NT2/D1 (cell line): Measurements from ENCODE around the gene VAT1.
"Not testable (repeated sequence)": the region's sequence is repeated elsewhere in the genome, so short reads cannot be mapped to it uniquely, and the experiment has no call there.

ENCODE experiments used
- YY1 ChIP-seq: IDR thresholded peaks from 2 replicates; pipeline ENCODE4 v1.6.1; 2011; ENCODE audit not compliant: insufficient read length, insufficient read depth
- ZNF274 ChIP-seq: IDR thresholded peaks from 2 replicates; pipeline ENCODE4 v1.6.1; 2011; ENCODE audit warnings: mild to moderate bottlenecking, low read depth, low read length

DNA sequence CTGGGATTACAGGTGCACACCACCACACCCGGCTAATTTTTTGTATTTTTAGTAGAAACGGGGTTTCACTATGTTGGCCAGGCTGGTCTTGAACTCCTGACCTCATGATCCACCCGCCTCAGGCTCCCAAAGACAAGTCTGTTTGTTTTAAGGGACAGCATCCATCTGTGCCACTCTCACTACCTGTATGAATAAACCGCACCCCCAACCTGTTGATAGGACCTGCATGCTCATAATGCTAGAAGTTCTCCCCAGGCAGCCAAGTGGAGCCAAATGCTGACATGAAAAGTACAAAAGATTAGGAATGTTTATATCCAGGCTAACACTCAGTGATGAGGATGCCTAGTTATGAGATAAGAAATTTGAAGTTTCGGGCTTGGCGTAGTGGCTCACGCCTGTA is 30.8 kb upstream of the VAT1 start:
- not testable (repeated sequence) for TF ChIP-seq YY1, ZNF274
